Measurements from ENCODE around the gene PDCD2. TPM values are rescaled to one million over a fixed set of nuclear protein-coding genes. Genes with fewer than 3 reads are reported as not detected.

Gene PDCD2
- total RNA-seq, 4 donors from 2014 or later = 38.0 to 82.4 (median 62.6) TPM

DNA sequence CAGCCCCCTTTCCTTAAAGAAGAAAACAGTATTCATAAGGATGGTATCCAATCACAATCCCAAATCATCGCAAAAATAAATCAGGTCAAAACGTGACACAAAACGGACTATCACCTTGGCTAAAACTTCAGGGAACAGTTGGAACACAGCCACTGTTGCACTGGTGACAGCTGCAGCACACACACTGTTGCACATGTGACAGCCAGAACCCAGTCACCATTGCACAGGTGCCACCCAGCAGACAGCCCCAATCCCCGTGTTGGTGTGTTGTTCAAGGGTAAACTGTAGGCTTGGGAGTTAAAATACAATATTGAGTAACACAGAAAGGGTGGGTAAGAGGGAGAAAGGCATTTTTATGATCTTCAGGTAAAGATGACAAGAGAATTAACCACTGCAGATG, 47.1 kb downstream of the PDCD2 start:
- 89 to 100% methylated on average over 3 to 4 of the region's 4 CpGs for WGBS, 2 donors (ENCODE audit: low coverage in 1 of 2)
- H3K4me1 ChIP-seq = no peaks in the 10 kb centered on the region
- TF ChIP-seq POLR2AphosphoS5 (IDR thresholded peaks at IDR 0.05) = no peak
- no peak for TF ChIP-seq CTCF (IDR thresholded peaks at IDR 0.05)
- TF ChIP-seq POLR2A (IDR thresholded peaks at IDR 0.05) = no peak
- no peak for TF ChIP-seq EP300 (IDR thresholded peaks at IDR 0.05; ENCODE audit: low read depth)
- intact Hi-C loops (cut with DNase I; ENCODE audit: low total_unique reads) (no loop called here), in situ Hi-C loops (cut with MboI; ENCODE audit: low pct_ligation_motif_present in 1 of 4, low pct_unique_long_range_greater_than_20kb in 1 of 4, low sequenced_read_pairs in 3 of 4) (no loop called here)
- H3K36me3 ChIP-seq = peaks cover 0 to 89% (median 40%) of the 10 kb centered on the region in 4 donors
- no peak overlapping the region for H3K4me3 ChIP-seq
- no peak overlapping the region for H3K27ac ChIP-seq
- DNase-seq = no peak
- H3K9me3 ChIP-seq = no peaks in the 10 kb centered on the region
- H3K27me3 ChIP-seq = no peaks in the 10 kb centered on the region

DNA sequence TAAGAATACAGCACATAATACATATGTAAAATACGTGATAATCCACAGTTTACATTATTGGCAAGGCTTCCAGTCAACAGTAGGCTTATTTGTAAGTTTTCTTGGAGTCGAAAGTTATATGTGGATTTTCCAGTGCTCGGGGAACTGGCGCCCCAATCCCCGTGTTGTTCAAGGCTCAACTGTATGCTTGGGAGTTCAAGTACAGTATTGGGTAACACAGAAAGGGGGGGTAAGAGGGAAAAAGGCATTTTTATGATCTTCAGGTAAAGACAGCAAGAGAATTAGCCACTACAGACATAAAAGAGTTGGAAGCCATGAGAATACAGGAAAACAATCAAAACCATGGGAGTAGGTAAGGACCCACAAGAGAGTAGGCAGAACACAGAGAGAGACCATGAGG, 47.8 kb downstream of the PDCD2 start:
- DNase-seq = no peak
- in situ Hi-C loops (cut with MboI; ENCODE audit: low pct_ligation_motif_present in 1 of 4, low pct_unique_long_range_greater_than_20kb in 1 of 4, low sequenced_read_pairs in 3 of 4) (no loop called here), intact Hi-C loops (cut with DNase I; ENCODE audit: low total_unique reads) (no loop called here)
- no peak overlapping the region for H3K4me3 ChIP-seq
- peaks cover 0 to 85% (median 35%) of the 10 kb centered on the region in 4 donors for H3K36me3 ChIP-seq
- no peaks in the 10 kb centered on the region for H3K9me3 ChIP-seq
- no peaks in the 10 kb centered on the region for H3K27me3 ChIP-seq
- 80 to 83% methylated on average over 5 of the region's 5 CpGs for WGBS, 2 donors (ENCODE audit: low coverage in 1 of 2)
- no peaks in the 10 kb centered on the region for H3K4me1 ChIP-seq
- H3K27ac ChIP-seq = no peak overlapping the region
- TF ChIP-seq POLR2A (IDR thresholded peaks at IDR 0.05) = no peak
- TF ChIP-seq EP300 (IDR thresholded peaks at IDR 0.05; ENCODE audit: low read depth) = no peak
- no peak for TF ChIP-seq POLR2AphosphoS5 (IDR thresholded peaks at IDR 0.05)
- TF ChIP-seq CTCF (IDR thresholded peaks at IDR 0.05) = no peak

DNA sequence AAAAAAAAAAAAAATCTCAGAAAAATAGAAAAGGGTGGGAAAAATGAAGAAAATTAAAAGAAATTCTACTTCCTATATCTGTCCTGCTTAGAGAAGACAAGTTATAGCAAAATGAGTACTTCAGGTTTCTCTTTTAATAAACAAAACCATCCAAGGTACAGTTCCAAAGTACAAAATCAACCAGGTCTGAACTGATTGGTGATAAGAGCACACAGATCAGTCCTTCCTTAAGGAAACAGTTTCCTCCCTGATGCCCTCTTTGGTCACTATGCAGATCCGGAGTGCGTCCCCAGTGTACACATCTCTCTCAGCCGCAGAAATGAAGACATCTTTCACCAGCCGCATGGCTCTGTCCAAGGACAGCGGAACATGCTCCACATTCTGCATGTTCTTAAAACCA, 49.4 kb downstream of the PDCD2 start:
- TF ChIP-seq EP300 (IDR thresholded peaks at IDR 0.05; ENCODE audit: low read depth) (no peak), CTCF (IDR thresholded peaks at IDR 0.05) (no peak), POLR2A (IDR thresholded peaks at IDR 0.05) (no peak), POLR2AphosphoS5 (IDR thresholded peaks at IDR 0.05) (no peak)
- H3K4me1 ChIP-seq = no peaks in the 10 kb centered on the region
- 84 to 100% methylated on average over 1 to 5 of the region's 5 CpGs for WGBS, 2 donors (ENCODE audit: low coverage in 1 of 2)
- H3K4me3 ChIP-seq = no peak overlapping the region
- H3K9me3 ChIP-seq = no peaks in the 10 kb centered on the region
- no peaks in the 10 kb centered on the region for H3K27me3 ChIP-seq
- in situ Hi-C loops (cut with MboI; ENCODE audit: low pct_ligation_motif_present in 1 of 4, low pct_unique_long_range_greater_than_20kb in 1 of 4, low sequenced_read_pairs in 3 of 4) = no loop called here
- no peak for DNase-seq
- intact Hi-C loops (cut with DNase I; ENCODE audit: low total_unique reads) = no loop called here
- no peak overlapping the region for H3K27ac ChIP-seq
- peaks cover 0 to 69% (median 28%) of the 10 kb centered on the region in 4 donors for H3K36me3 ChIP-seq

GRCh38 chr6:170533792-170534191, 50.6 kb downstream of the PDCD2 start:
- Histone ChIP-seq H3K27me3 (no peaks in the 10 kb centered on the region), H3K4me1 (no peaks in the 10 kb centered on the region), H3K9me3 (no peaks in the 10 kb centered on the region), H3K27ac (no peak overlapping the region), H3K36me3 (peaks cover 0 to 57% (median 26%) of the 10 kb centered on the region in 4 donors), H3K4me3 (no peak overlapping the region)
- 88% methylated on average over 2 of the region's 2 CpGs; no CpG with 5 or more reads in 1 of the 2 donors for WGBS, 2 donors (ENCODE audit: low coverage in 1 of 2)
- DNase-seq = no peak
- no peak for TF ChIP-seq EP300 (IDR thresholded peaks at IDR 0.05; ENCODE audit: low read depth)
- in situ Hi-C loops (cut with MboI; ENCODE audit: low pct_ligation_motif_present in 1 of 4, low pct_unique_long_range_greater_than_20kb in 1 of 4, low sequenced_read_pairs in 3 of 4) = no loop called here
- intact Hi-C loops (cut with DNase I; ENCODE audit: low total_unique reads) = no loop called here

- H3K4me3 ChIP-seq = no peak overlapping the region
- no peaks in the 10 kb centered on the region for H3K4me1 ChIP-seq
- H3K27me3 ChIP-seq = no peaks in the 10 kb centered on the region
- DNase-seq = no peak
- no peak for TF ChIP-seq POLR2A (IDR thresholded peaks at IDR 0.05)
- TF ChIP-seq CTCF (IDR thresholded peaks at IDR 0.05) = no peak
- no peak for TF ChIP-seq POLR2AphosphoS5 (IDR thresholded peaks at IDR 0.05)
- TF ChIP-seq EP300 (IDR thresholded peaks at IDR 0.05; ENCODE audit: low read depth) = no peak
- in situ Hi-C loops (cut with MboI; ENCODE audit: low pct_ligation_motif_present in 1 of 4, low pct_unique_long_range_greater_than_20kb in 1 of 4, low sequenced_read_pairs in 3 of 4) (no loop called here), intact Hi-C loops (cut with DNase I; ENCODE audit: low total_unique reads) (no loop called here)
- H3K36me3 ChIP-seq = peaks cover 0 to 50% (median 22%) of the 10 kb centered on the region in 4 donors
- no peaks in the 10 kb centered on the region for H3K9me3 ChIP-seq
- H3K27ac ChIP-seq = no peak overlapping the region
- 70 to 80% methylated on average over 5 to 7 of the region's 7 CpGs for WGBS, 2 donors (ENCODE audit: low coverage in 1 of 2)
Observed at GRCh38 chr6:170532867-170533488, 51.5 kb downstream of the PDCD2 start.
